Hematopoietic multipotent progenitor cell treated with erythropoietin and hydrocortisone succinate and interleukin-3 and kit ligand, for 6 days (in vitro differentiated cells): Measurements from ENCODE around the gene RRM1.
"Not testable (repeated sequence)": the region's sequence is repeated elsewhere in the genome, so short reads cannot be mapped to it uniquely, and the experiment has no call there.

Experiments
- DNase-seq: peaks from one replicate; pipeline ENCODE4 v3.0.0-alpha.2; 2015

RRM1 gene

DNA sequence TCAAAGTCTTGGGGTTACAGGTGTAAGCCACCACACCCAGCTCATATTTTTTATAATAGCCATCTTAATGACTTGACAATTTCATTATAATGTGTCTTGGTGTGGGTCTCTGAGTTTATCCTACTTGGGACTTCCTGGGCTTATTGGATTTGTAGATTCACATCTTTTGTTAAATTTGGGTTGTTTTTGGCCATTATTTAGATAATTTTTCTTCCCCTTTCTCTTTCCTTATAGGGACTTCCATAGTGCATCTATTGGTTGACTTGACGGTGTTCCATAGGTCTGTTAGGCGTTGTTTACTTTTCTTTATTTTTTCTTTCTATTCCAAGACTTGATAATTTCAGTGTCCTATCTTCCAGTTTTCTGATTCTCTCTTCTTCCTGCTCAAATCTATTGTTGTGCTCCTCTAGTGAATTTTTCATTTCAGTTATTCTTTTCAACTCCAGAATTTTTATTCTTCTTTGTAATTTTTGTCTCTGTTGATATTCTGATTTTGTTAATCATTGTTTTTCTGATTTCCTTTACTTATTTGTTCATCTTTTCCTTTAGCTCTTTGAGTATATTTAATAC is 45.6 kb downstream of the RRM1 start:
- no peak for DNase-seq

DNA sequence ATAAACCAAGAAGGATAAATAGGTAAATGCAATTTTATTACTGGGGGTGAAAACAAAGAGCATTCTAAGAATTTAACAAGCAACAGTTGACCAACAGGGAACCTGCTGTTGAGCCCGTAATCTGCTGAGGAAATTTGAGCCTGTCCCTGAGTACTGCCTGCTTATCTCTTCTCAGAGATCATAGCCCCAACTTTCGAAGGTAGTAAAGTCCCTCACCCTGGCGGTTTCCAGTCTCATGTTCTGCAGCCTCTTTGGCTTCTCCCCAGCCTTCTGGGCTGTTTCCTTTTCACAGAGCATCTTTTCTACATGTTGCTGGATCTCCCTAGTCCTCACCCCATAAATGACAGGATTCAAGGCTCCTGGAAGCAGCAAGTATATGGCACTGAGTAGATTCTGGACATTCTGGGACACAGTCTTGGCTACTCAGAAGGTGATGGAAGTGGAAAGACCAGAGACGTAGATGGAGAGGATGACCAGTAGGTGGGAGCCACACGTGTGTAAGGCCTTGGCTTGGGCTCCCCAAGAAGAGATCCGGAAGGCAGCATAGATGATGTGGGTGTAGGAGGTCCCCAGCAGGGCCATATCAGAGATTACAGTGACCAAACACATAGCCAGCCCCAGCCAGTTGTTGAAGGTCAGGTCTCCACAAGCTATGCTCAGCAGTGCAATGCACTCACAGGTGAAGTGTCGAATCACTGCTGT is 51.6 kb downstream of the RRM1 start:
- peak; percentile 74 for DNase-seq

DNA sequence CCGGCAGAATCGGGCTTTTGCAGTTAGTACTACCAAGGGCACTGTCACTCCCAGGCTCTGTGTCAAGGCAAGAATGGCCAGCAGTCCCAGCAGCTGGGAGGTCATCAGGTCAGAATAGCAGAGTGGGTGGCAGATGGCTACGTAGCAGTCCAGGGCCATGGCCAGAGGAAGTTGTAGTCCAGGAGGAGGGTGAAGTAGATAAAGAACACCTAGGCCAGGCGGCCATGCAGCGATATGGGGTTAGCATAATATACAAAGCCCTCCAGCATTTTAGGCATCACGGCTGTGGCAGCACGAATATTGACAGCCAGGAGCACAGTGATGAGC is 52.1 kb downstream of the RRM1 start:
- no peak for DNase-seq

DNA sequence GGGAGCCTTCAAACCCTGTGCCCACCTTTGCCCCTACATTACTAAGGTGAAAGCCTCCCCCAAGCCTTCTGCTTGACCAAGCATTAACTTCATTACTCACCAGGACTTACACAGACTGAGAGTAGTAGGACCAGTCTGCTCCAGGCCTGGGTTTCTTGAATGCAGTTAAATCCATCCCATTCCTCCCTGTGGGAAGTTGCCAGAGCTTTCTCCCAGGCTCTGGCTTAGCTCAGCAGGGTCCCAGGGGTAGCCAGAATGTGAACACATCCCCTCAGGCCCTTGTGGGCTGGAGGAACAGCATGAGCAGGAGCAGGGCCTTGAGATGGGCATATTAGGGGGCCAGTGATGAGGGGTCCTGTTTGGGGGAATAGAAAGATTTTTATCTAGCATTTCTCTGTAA is 59.9 kb downstream of the RRM1 start:
- DNase-seq: no peak

DNA sequence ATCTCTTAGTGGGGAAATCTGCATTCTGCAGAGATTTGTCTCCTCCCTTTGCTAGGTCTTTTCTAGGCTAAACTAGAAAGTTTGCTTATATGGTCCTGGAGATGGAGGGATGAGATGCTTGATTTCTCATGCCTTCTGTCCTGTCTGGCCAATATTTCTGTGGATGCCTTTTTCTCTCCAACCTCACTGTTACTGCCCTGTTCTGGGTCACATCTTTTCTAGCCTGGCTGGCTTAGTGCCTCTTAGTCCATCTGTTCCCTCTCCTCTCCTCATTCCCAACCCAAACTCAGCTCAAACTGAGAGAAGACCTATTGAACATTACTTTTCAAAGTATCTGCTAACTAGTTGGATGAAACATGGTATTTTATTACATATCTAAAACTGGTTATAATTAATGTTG is 62.0 kb downstream of the RRM1 start:
- DNase-seq: no peak

DNA sequence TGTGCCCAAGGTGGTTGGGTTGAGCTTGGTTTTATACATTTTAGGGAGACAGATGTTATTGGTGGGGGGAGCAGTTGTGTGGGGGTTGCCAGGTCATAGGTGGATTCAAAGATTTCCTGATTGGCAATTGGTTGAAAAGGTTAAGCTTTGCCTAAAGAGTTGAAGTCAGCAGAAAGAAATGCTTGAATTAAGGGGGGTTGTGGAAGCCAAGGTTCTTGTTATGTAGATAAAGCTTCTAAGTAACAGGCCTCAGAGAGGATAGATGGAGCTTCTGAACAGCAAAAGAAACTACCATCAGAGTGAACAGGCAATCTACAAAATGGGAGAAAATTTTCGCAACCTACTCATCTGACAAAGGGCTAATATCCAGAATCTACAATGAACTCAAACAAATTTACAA is 64.2 kb downstream of the RRM1 start:
- DNase-seq: not testable (repeated sequence)

DNA sequence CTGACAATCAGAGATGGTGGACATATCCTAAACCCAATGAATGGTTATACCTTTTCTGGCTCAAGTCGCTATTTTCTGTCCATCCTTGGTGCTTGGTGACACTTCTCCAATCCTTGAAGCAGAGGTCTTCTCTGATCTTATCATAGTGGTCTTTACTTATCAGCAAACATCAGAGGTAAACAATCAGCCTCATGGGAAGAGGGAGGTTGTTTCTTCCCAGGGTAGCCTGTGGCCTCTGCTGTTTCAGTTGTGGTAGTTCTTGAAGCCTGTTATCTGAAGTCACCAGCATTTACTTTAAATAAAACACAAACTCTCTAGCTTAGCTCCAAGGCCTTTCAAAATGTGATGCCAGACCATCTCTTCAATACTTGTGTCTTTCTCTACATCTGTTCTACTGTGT is 66.7 kb downstream of the RRM1 start:
- no peak for DNase-seq

DNA sequence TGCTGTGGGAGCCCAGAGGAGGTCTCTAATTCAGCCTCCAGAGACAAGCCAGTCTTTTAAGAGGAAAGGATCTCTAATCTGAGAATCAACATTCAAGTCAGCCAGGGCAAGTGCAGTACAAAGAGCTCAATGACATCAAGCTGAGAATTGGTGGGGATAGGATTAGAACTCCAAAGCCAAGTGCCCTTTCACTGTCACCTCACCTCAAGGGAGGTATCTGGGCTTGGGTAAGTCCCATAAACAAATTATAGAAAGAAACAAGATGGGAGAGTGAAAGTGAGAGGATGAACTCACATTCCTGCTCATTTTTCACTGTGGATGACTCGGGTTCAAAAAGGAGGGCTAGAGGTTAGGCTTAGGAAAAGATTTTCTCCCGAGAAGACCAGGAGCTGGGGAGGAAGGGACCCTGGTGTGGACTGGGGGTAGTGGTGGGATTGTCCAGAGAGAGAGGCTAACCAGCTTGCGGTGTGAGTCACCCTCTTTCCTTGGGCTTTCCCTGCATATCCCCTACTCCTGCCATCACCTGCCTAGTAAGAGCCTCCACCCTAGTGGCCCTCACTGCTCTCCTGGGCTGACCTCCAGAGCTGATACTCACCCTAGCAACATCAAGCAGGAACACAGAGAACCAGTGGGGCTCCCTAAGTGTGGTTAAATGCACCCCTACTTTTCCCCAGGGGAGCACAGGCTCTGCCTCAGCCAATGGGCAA is 70.4 kb downstream of the RRM1 start:
- DNase-seq: no peak

DNA sequence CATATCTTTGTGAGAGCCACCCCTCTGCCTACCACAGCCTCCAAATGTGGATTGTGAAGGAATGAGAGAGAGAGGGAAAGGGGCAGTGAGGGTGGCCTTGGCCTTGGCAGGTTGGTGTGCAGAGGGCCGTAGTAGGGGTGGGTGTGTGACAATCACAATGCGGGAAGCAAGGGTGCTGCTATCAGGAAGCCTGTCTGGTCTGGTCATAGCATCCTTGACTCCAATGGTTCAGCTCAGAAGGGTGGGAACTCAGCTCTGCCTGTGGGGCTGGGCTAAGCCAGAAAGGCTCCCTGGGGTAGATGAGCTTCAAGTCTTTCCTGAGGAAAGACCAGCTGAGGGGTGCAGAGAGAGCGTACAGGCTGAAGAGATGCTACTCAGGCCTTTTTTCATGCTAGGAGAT is 72.7 kb downstream of the RRM1 start:
- no peak for DNase-seq

DNA sequence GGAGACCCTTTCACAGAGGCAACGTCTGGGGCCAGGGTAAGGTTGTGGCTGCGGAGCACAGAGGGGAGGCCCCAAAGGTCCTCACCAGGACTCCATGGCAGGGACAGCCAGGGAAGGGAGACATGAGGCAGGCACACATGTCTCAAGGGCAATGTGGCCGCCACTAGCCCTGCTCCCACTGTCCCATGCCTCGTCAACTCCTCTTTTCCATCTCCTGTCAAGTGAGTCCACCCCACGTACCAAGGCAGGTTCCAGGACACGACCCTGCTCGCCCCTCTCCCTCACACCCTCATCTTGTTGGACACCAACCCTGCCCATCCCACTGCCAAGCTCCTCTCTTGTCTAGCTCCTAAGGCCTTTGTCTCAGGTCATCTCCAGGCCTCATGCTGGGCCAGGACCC is 73.2 kb downstream of the RRM1 start:
- no peak for DNase-seq

DNA sequence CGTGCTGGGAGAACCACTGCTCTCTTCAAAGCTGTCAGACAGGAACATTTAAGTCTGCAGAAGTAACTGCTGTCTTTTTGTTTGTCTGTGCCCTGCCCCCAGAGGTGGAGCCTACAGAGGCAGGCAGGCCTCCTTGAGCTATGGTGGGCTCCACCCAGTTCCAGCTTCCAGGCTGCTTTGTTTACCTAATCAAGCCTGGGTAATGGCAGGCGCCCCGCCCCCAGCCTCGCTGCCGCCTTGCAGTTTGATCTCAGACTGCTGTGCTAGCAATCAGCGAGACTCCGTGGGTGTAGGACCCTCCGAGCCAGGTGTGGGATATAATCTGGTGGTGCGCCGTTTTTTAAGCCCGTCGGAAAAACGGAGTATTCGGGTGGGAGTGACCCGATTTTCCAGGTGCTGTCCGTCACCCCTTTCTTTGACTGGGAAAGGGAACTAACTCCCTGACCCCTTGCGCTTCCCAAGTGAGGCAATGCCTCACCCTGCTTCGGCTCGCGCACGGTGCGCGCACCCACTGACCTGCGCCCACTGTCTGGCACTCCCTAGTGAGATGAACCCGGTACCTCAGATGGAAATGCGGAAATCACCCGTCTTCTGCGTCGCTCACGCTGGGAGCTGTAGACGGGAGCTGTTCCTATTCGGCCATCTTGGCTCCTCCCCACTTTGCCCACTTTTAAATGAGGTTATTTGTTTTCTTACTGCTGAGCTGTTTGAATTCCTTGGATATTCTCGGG is 81.2 kb downstream of the RRM1 start:
- DNase-seq: not testable (repeated sequence)

DNA sequence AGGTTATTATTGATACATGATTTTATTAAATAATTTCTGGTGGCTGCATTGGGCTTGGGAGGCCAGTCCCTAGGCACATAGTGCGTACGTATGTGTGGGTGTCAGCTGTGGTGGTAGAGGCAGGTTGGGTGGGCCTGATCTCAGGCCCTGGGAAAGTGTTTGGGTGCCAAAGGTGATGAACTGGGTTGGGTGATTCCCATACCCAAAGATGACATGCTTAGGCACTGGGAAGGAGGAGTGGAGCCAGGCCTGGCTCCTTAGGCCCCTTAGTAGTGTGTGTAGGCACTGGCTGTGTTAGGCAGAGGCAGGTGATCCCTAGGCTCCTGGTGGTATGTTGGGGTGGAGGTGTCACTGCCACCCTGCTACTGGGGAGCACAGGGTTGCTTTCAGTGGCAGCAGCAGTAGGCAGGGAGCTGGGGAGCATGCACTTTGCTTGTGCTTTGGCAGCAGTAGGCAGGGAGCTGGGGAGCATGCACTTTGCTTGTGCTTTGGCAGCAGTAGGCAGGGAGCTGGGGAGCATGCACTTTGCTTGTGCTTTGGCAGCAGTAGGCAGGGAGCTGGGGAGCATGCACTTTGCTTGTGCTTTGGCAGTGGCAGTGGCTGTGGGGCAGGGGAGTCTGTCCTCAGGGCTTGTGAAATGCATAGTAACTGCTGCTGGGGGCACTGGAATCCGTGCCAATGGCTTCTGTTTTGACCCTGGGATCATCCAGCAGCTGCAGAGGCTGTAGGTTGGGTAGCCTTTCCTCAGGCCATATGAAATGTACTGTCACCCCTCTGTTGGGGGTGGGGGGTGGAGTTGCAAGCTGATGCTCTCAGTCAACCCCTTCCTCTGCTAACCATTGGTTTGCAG is 84.4 kb downstream of the RRM1 start:
- DNase-seq: no peak

DNA sequence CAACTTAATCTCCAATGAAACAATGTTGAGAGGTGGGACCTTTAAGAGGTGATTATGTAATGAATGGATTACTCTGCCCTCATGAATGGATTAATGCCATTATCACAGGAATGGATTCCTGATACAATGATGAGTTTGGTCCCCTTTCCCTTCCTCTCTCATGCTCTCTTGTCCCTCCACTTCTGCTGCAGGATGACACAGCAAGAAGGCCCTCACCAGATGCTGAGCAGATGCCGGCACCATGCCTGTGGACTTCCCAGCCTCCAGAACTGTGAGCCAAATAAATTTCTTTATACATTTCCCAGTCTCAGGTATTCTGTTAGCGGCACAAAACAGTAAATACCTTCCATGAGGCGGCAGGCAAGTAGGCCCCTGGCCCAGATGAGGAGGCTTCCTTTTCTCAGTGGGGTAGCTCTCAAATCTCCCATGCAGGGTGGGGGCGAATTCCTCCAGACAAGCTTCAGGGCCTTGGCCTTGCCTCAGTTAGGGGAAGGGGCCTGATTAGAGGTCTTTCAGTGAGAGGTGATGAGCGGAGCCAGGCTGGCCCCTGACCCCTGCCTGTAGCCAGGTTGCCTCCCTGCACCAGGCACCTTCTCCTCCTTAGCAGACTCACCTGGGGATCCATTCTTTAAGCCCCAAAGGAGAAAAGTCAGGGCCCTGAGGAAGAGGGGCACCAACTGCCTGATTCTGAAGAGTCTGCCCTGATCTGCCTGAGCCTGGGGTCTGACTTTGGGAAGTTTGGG is 86.0 kb downstream of the RRM1 start:
- no peak for DNase-seq

DNA sequence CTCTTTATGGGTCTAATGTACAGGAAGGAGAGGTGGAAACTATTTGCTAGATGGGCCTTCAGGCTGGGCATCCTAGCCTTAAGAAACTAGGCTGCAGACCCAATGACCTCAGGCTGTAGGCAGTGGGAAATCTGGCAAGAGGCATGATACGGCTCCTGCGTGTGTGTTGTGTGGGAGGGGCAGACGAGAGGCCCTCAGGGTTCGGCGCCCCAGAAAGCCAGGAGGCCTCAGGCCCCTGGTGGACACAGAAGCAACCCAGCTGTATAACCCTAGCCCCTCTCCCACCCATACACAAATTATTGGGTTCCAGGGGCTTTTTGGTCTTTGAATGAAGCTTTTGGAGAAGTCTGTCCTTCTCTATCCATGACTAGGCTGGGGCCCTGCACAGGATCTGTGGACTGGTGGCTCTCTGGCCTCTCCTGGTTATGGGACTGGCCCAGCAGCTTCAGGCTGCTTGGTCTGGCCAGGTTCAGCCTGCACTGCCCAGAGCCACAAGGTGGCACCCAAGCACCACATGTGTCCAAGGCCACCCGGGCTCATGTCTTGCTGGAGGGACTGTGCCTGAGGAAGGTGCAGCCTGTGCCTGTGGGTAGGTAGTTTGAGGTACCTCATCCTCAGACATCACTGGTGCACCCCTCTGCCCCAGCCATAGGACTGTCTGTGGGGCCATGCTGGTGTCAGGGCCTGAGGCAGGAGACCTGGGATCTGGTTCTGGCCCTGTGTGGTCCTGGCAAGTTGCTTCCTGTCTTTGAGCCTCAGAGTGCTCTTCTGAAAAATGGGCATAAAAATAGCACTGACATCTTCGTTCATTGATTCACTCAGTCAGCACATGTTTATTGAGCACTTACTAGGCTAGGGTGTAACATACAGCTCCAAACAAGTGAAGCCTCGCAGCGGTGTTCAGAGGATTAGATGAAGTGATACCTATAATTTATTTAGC is 87.5 kb downstream of the RRM1 start:
- DNase-seq: peak; percentile 89

DNA sequence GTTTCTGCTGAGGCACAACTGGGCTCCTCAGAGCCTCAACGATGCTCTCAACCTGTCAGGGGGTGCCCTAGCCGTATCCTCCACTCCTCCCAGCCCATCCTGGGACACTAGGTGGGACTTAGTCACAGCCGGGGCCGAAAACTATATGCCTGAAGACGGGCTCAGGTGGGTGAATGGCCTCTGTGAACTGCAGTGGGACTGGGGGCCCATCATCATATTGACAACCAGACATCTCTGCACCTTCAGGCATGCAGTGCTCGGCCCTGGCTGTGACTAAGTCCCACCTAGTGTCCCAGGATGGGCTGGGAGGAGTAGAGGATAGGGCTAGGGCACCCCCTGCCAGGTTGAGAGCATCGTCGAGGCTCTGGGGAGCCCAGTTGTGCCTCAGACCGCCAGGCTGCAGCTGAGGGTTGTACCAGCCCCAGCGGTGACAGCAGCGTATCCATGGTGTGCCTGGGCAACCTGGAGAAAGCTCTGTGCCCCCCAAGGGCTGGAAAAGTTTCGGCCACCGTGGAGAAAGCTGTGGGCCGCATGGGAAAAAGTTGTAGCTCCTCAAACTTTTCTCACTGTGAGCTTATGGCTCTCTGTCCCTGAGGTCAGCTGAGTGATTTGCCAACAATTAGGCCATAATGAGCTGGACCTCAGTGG is 88.9 kb downstream of the RRM1 start:
- DNase-seq: no peak

DNA sequence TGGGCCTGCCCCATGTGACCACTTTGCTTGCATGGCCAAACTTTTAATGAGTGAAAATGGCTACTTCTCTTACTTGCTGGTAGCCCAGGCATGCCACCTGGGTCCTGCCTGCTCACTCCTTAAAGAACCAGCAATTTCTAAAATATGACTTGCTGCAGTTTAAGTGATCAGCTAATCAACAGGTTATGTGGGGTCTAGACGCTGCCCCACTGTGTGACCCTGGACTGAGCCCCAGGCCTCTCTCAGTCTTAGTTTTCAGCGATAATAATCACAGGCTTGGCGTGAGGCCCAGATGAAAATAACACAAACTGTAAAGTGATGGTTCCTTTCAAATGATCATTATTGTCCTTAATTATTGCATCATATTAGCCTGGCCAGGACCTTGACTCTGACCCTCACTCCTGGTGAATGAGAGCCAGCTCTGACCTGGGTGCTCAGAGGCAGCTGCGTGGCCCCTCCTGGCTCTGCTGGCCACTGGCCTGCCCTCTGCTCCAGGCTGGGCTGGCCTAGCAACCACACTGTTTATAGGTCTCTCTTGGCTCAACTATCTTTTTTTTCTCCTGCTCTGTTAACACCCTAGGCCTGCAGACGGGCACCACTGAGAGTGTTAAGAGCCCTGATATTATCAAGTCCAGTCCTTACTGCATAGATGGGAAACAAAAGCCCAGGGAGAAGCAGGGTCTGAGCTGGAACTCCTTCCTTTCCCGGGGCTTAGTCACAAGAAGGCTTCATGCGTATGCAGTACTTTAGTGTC is 89.7 kb downstream of the RRM1 start:
- peak; percentile 13 for DNase-seq

DNA sequence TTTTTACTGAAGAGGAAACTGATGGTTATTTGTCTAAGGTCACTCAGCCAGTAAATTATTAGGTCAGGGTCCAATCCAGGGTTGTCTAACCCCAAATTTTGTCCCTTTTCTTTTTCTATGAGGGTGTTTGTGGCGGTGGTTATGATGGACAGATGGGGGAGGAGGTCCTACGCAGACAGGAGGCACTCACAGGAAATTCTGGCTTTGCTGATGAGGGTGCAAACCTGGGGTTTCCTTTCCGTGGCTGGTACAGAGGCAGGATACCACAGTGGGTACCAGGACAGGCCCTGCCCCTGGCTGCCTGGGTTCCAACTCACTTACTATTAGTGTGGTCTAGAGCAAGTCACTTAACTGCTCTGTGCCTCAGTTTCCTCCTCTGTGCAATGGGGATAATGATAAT is 91.0 kb downstream of the RRM1 start:
- DNase-seq: no peak

DNA sequence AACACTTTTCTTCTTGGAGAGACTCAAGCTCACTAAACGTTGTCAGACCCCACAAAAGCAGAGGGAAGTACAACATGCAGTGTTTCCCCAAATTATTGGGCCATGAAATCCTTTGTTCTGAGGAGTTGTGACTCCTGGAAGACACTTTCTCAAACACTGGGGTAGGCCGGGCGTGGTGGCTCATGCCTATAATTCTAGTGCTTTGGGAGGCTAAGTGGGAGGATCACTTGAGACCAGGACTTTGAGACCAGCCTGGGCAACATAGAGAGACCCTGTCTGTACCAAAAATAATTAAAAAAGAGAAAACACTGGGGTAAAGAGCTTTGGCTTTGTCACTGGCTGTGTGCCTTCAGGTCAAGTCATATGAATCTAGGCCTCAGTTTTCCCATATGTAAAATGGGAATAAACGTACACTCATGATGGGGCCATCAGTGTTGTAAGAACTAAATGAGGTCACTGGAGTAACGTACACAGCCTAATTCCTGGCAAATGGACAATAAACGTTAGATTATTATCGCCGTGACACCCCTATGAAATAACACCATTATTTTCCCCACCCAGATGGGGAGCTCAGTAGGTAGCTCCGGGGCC is 92.0 kb downstream of the RRM1 start:
- no peak for DNase-seq
